HG03108 (cell line): ENCODE data around the gene OSBP.
"Not testable (repeated sequence)": the region's sequence is repeated elsewhere in the genome, so short reads cannot be mapped to it uniquely, and the experiment has no call there.

Source experiments
- ATAC-seq: cut with Tn5 transposase; IDR thresholded peaks from one replicate; pipeline ENCODE4 v1.9.1; 2021; ENCODE audit warnings: moderate library complexity; ENCODE audit not compliant: unreplicated experiment

The OSBP gene, protein sequence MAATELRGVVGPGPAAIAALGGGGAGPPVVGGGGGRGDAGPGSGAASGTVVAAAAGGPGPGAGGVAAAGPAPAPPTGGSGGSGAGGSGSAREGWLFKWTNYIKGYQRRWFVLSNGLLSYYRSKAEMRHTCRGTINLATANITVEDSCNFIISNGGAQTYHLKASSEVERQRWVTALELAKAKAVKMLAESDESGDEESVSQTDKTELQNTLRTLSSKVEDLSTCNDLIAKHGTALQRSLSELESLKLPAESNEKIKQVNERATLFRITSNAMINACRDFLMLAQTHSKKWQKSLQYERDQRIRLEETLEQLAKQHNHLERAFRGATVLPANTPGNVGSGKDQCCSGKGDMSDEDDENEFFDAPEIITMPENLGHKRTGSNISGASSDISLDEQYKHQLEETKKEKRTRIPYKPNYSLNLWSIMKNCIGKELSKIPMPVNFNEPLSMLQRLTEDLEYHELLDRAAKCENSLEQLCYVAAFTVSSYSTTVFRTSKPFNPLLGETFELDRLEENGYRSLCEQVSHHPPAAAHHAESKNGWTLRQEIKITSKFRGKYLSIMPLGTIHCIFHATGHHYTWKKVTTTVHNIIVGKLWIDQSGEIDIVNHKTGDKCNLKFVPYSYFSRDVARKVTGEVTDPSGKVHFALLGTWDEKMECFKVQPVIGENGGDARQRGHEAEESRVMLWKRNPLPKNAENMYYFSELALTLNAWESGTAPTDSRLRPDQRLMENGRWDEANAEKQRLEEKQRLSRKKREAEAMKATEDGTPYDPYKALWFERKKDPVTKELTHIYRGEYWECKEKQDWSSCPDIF

DNA sequence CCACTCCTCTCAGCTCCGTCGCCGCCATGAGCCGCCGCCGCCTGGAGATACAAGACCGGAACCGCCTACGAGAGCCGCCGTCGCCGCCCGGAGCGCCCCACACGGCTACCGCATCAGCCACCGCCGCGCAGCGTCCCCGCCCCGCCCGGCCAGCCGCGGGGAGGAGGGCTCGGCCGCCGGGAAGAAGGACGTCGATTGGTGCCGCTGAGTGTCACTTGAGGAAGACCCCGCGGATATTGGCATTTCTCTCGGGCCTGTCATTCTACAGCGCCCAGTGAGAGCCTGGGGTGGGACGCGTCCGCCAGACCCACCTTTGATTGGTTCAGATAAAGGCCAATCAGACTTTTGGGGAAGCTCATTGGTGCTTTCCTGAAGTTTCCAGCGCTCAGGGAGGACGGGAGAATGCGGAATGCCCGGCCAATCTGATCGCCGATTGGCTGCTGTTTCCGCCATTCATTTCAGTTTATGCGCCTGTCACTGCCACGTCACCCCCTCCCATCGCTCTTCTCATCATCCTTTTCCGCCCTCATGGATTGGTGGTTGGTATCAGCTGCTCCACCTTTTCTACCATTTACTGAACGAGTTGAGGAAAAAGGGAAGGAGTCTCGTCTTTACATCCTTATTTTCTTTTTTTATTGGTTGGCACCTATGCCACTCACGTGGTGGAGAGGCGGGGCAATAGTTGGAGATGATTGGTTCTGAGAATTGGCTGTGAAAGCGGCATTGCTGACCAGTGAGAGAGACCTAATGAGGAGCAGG lies at the start of gene OSBP:
OSBP (minus strand) TSS at position 138 of the 759 bp plus-strand sequence; CDS start at position 28, 110 bp downstream.
- peak; percentile 81 for ATAC-seq

- ATAC-seq, result no peak
Measured at GRCh38 chr11:59660621-59661020, 45.0 kb upstream of the OSBP start.

- ATAC-seq, result no peak
Measured at GRCh38 chr11:59659981-59660380, 44.4 kb upstream of the OSBP start.

DNA sequence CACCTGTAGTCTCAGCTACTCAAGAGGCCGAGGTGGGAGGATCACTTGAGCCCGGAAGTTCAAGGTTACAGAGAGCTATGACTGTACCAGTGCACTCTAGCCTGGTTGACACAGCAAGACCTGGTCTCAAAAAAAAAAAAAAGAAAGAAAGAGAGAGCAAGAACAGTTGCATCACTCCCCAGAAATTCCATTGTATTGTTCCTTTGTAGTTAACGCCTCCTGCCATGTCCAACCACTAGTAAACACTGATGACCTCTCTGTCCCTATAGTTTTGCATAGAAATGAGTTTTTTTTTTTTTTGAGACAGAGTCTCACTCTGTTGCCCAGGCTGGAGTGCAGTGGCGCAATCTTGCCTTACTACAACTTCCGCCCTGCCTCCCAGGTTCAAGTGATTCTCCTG lies 42.5 kb upstream of the OSBP start:
- ATAC-seq, result no peak

- ATAC-seq, result no peak
Measured at GRCh38 chr11:59654893-59655292, 39.3 kb upstream of the OSBP start.

- ATAC-seq, result no peak
Measured at GRCh38 chr11:59647245-59647980, 31.8 kb upstream of the OSBP start.

GRCh38 chr11:59644528-59644927 lies 29.0 kb upstream of the OSBP start:
- ATAC-seq, result no peak

- ATAC-seq, result no peak
Measured at GRCh38 chr11:59643390-59643789, 27.8 kb upstream of the OSBP start.

DNA sequence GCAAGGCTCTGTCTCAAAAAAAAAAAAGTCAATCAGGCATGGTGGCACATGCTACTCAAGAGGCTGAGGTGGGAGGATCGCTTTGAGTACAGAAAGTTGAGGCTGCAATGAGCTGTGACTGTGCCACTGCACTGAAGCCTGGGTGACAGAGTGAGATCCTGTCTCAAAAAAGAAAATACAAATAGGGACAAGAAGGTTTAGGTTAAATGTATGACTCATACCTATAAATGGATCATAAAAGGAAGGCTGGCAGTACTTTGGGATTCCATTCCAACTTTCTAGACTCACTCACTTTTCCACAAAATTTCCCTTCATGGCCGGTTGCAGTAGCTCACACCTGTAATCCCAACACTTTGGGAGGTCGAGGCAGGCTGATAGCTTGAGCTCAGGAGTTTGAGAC lies 25.6 kb upstream of the OSBP start:
- no peak for ATAC-seq

GRCh38 chr11:59630493-59630892 lies 14.9 kb upstream of the OSBP start:
- no peak for ATAC-seq

GRCh38 chr11:59629996-59630395 lies 14.4 kb upstream of the OSBP start:
- ATAC-seq, result no peak

- not testable (repeated sequence) for ATAC-seq
Measured at GRCh38 chr11:59626969-59627368, 11.4 kb upstream of the OSBP start.

DNA sequence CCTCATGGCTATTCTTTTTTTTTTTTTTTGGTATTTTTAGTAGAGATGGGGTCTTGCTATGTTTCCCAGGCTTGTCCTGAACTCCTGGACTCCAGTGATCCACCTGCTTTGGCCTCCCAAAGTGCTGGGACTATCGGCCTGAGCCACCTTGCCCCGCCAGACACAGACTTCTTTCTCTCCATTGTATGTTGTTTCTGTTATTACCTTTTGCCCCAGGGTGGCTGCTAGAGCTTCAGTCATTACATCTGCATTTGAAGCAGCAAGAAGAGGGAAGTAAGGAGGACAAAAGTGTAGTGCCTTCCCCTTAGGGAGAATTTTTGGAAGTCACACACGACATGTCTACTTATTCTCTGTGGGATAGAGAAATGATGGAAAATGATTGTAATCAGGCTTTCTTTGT lies 10.1 kb upstream of the OSBP start:
- ATAC-seq, result no peak

GRCh38 chr11:59617876-59618275 lies 2.3 kb upstream of the OSBP start:
- ATAC-seq, result no peak

DNA sequence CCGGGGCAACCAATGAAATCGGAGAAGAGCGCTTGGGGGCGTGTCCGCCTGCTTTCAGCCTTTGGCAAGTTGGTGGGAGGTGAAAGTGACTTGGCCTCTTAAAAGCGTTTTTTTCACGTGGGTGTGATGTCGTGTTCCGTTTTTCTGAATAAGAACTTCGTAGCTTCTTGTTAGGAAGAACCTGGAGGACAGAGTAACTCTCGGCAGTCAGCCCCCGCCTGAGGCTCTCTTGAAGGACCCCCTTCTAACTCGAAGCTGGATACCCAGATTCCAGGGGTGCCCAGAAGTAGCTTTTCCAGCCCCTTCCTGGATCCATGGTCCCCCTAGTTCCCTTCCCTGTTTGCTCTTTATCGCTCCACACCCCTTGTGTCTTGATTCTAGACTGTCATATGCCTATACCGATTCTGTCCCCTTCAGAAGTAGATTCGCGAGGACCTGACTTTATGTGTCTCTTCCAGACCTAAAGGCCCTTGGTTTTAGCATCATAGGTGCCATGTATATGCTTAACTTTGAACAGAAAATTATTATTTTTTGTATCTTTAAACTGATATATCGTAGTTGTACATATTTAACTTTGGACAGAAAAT lies 915 bp upstream of the OSBP start:
- ATAC-seq, result no peak

DNA sequence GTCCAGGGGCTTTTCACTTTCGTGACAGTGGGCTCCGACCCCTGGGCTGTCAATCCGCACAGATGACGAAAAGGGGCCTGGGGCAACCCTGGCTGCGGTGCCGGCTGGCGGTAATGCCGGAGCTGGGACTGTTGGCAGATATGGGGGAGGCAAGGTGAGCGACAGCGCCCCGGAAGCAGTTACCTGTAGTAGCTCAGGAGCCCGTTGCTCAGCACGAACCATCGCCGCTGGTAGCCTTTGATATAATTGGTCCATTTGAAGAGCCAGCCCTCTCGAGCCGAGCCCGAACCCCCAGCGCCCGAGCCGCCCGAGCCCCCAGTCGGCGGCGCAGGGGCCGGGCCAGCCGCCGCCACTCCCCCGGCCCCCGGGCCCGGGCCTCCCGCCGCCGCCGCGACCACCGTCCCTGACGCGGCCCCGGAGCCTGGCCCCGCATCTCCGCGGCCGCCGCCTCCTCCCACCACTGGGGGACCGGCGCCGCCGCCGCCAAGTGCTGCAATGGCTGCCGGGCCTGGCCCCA lies 396 bp downstream of the OSBP start:
- ATAC-seq, result peak; percentile 1

GRCh38 chr11:59614277-59615119 lies 1.1 kb downstream of the OSBP start:
- no peak for ATAC-seq

DNA sequence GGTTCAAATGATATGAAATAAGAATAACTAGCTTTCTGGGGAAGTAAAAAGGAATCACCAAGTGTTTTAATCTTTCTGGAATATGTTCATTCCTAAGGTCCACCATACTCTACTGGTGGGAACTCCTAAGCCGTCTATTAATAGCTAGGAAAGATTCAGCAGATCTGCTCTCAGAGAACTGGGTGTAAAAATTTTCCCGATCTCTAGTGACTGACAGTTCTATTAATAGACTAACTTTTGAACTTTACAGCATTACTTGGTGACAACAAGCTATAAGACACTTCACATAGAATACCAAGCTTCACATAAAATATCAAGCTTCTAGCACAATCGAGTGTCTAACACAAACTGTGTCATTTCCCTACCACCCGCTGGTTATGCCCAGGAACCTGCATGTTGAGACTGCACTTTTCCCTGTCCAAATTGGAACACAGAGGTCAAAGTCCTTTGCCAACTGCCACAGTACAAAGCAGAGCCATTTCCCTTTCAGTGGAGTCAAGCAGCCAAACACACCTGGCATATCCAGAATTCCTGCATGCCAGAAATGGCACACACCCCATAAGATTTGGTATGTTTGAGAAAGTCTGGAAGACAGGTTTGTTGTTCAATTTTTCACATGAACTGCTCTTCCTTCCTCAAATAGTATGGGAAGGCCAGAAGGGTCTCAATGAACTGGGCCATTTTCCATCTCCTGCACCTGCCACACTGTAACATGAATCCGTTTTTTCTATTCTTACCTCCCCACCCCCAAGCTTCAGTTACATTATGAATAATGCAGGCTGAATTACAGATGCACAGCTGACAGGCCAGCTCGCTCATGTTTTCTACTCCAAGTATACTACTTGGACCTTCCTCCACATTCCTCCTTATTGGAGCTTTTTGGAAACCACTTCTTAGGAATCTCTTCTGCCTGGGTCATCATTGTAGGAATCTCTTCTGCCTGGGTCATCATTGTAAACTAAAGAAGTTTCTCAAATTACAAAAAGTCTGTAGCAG lies 3.7 kb downstream of the OSBP start:
- no peak for ATAC-seq
